ENCODE measurements around the gene DCUN1D3.

- TF ChIP-seq, protein P1, sequence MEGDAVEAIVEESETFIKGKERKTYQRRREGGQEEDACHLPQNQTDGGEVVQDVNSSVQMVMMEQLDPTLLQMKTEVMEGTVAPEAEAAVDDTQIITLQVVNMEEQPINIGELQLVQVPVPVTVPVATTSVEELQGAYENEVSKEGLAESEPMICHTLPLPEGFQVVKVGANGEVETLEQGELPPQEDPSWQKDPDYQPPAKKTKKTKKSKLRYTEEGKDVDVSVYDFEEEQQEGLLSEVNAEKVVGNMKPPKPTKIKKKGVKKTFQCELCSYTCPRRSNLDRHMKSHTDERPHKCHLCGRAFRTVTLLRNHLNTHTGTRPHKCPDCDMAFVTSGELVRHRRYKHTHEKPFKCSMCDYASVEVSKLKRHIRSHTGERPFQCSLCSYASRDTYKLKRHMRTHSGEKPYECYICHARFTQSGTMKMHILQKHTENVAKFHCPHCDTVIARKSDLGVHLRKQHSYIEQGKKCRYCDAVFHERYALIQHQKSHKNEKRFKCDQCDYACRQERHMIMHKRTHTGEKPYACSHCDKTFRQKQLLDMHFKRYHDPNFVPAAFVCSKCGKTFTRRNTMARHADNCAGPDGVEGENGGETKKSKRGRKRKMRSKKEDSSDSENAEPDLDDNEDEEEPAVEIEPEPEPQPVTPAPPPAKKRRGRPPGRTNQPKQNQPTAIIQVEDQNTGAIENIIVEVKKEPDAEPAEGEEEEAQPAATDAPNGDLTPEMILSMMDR (IDR thresholded peaks at IDR 0.05): no peak
- peak in 1 of 2 donors; percentile 66 for TF ChIP-seq POLR2A (IDR thresholded peaks at IDR 0.05)
These were observed 1.1 kb downstream of the DCUN1D3 start for GRCh38 chr16:20899071-20899470.
